Left ventricle myocardium inferior (tissue), 1 donor: Measurements from ENCODE around the gene RARB. TPM values are rescaled to one million over a fixed set of nuclear protein-coding genes. Genes with fewer than 3 reads are reported as not detected.

Experiments used
- DNase-seq: peaks from one replicate; pipeline ENCODE4 v3.0.0-alpha.2; 2020
- H3K27ac ChIP-seq: fragments of 200-600 bp; replicated peaks from 2 replicates; pipeline ENCODE4 v1.8.0; 2021
- H3K27me3 ChIP-seq: fragments of 200-600 bp; 2 replicates; pipeline ENCODE4 v1.8.0; 2021; ENCODE audit warnings: low read depth
- H3K36me3 ChIP-seq: fragments of 200-600 bp; 2 replicates; pipeline ENCODE4 v1.8.0; 2021
- H3K4me1 ChIP-seq: fragments of 200-600 bp; 2 replicates; pipeline ENCODE4 v1.8.0; 2021
- H3K4me3 ChIP-seq: fragments of 200-600 bp; 2 replicates; pipeline ENCODE4 v1.8.0; 2021; ENCODE audit warnings: mild to moderate bottlenecking, moderate library complexity
- H3K9me3 ChIP-seq: fragments of 200-600 bp; replicated peaks from 2 replicates; pipeline ENCODE4 v1.8.0; 2021
- CTCF ChIP-seq: fragments of 200-600 bp; IDR thresholded peaks from 2 replicates; pipeline ENCODE4 v1.8.0; 2021; ENCODE audit warnings: antibody characterized with exemption, mild to moderate bottlenecking, borderline replicate concordance
- intact Hi-C: fragments of 100-400 bp; cut with micrococcal nuclease; formaldehyde crosslinking; loops from one replicate; pipeline ENCODE4 v1.11.0; 2022
- total RNA-seq: library from RNA; stranded (reverse); fragmentation: NEBNext Ultra II Directional; extraction: Animal tissue kit (Norgen Biotek cat#: 25700); gene quantifications from one replicate; pipeline ENCODE4 v1.2.1, GENCODE V29; 2021
- donor health status: DM: no; HTN: yes; CAD: no; lungs with severe emphysema.

Gene RARB
- total RNA-seq, 1 donor from 2014 or later = 15.6 TPM

GRCh38 chr3:25571285-25571684 is 143.2 kb downstream of the RARB start:
- TF ChIP-seq CTCF = no peak
- DNase-seq = no peak
- peaks cover 45% of the 10 kb centered on the region for H3K4me1 ChIP-seq
- H3K27ac ChIP-seq = peak overlapping the region; percentile 20
- no peak overlapping the region for H3K4me3 ChIP-seq
- H3K27me3 ChIP-seq = no peaks in the 10 kb centered on the region
- H3K9me3 ChIP-seq = no peaks in the 10 kb centered on the region
- peaks cover 21% of the 10 kb centered on the region for H3K36me3 ChIP-seq
- intact Hi-C loops = no loop called here

- intact Hi-C loops = no loop called here
- peaks cover 21% of the 10 kb centered on the region for H3K36me3 ChIP-seq
- peak overlapping the region; percentile 79 for H3K27ac ChIP-seq
Observed at GRCh38 chr3:25572336-25572735, 144.3 kb downstream of the RARB start.

GRCh38 chr3:25572919-25573385 is 144.9 kb downstream of the RARB start:
- Histone ChIP-seq H3K4me1 (peaks cover 47% of the 10 kb centered on the region), H3K27me3 (no peaks in the 10 kb centered on the region), H3K36me3 (peaks cover 21% of the 10 kb centered on the region), H3K4me3 (peak overlapping the region; percentile 20), H3K27ac (peak overlapping the region; percentile 79), H3K9me3 (no peaks in the 10 kb centered on the region)
- intact Hi-C loops = no loop called here
- no peak for DNase-seq
- no peak for TF ChIP-seq CTCF

More at GRCh38 chr3:25572336-25572735, 144.3 kb downstream of the RARB start:
- peaks cover 51% of the 10 kb centered on the region for H3K4me1 ChIP-seq
- H3K27me3 ChIP-seq = no peaks in the 10 kb centered on the region
- DNase-seq = no peak
- no peak for TF ChIP-seq CTCF
- H3K4me3 ChIP-seq = no peak overlapping the region
- H3K9me3 ChIP-seq = no peaks in the 10 kb centered on the region

GRCh38 chr3:25573386-25574171 is 145.5 kb downstream of the RARB start:
- peak overlapping the region; percentile 79 for H3K27ac ChIP-seq
- TF ChIP-seq CTCF = no peak
- no peaks in the 10 kb centered on the region for H3K9me3 ChIP-seq
- no peak for DNase-seq
- H3K4me1 ChIP-seq = peaks cover 41% of the 10 kb centered on the region
- H3K36me3 ChIP-seq = peaks cover 21% of the 10 kb centered on the region
- intact Hi-C loops = no loop called here
- H3K27me3 ChIP-seq = no peaks in the 10 kb centered on the region
- peak overlapping the region; percentile 20 for H3K4me3 ChIP-seq

GRCh38 chr3:25574172-25574765 is 146.2 kb downstream of the RARB start:
- H3K4me3 ChIP-seq = peak overlapping the region; percentile 20
- H3K27me3 ChIP-seq = no peaks in the 10 kb centered on the region
- H3K36me3 ChIP-seq = peaks cover 21% of the 10 kb centered on the region
- peaks cover 34% of the 10 kb centered on the region for H3K4me1 ChIP-seq
- peak overlapping the region; percentile 79 for H3K27ac ChIP-seq
- no peak for TF ChIP-seq CTCF
- DNase-seq = no peak
- intact Hi-C loops = no loop called here
- no peaks in the 10 kb centered on the region for H3K9me3 ChIP-seq
